DND-41 (cell line): ENCODE data around the gene DEPP1.
A peak's percentile ranks its signal among the peaks of the same experiment; 100 is the strongest.

Experiments used
- ATAC-seq: fragments of 200-7000 bp; cut with Tn5 transposase; 3 replicates; pipeline ENCODE4 v1.9.1; 2021; ENCODE audit warnings: low read depth; ENCODE audit not compliant: insufficient read depth
- DNase-seq: peaks from one replicate; pipeline ENCODE4 v3.0.0-alpha.2; 2020
- H2AFZ ChIP-seq: 2 replicates; pipeline ENCODE4 v1.6.0; 2012; ENCODE audit warnings: low read depth, low read length
- H3K27ac ChIP-seq: 2 replicates; pipeline ENCODE4 v1.5.1; 2012; ENCODE audit warnings: low read length, inconsistent platforms
- H3K27me3 ChIP-seq: fragments of 200-600 bp; sonication (generic); 2 replicates; pipeline ENCODE4 v1.6.0; 2012; ENCODE audit warnings: low read length, mild to moderate bottlenecking, inconsistent platforms; ENCODE audit not compliant: insufficient read depth, poor library complexity
- H3K36me3 ChIP-seq: 2 replicates; pipeline ENCODE4 v1.5.1; 2012; ENCODE audit warnings: low read length, inconsistent platforms; ENCODE audit not compliant: insufficient read depth
- H3K4me1 ChIP-seq: 2 replicates; pipeline ENCODE4 v1.5.1; 2012; ENCODE audit warnings: mild to moderate bottlenecking, low read length; ENCODE audit not compliant: insufficient read depth
- H3K4me2 ChIP-seq: 2 replicates; pipeline ENCODE4 v1.6.0; 2012; ENCODE audit warnings: mild to moderate bottlenecking, moderate library complexity, low read length, inconsistent platforms; ENCODE audit not compliant: insufficient read depth
- H3K4me3 ChIP-seq, 2 experiments: fragments of 200-600 bp in 1 of 2; shearing (Covaris generic) in 1 of 2; 2 replicates each; pipeline ENCODE4 v1.5.1; 2012 to 2016; ENCODE audit warnings: inconsistent platforms in 2 of 2, low read length in 2 of 2, mild to moderate bottlenecking in 2 of 2, low read depth in 1 of 2, moderate library complexity in 1 of 2
- H3K79me2 ChIP-seq: 2 replicates; pipeline ENCODE4 v1.6.0; 2012; ENCODE audit warnings: low read length, inconsistent platforms; ENCODE audit not compliant: insufficient read depth
- H3K9ac ChIP-seq: 2 replicates; pipeline ENCODE4 v1.6.0; 2012; ENCODE audit warnings: low read depth, mild to moderate bottlenecking, inconsistent platforms, low read length, moderate library complexity
- H3K9me3 ChIP-seq: 2 replicates; pipeline ENCODE4 v1.5.1; 2012; ENCODE audit warnings: low read length, moderate library complexity, mild to moderate bottlenecking, inconsistent platforms; ENCODE audit not compliant: insufficient read depth, severe bottlenecking
- H4K20me1 ChIP-seq: 2 replicates; pipeline ENCODE4 v1.6.0; 2012; ENCODE audit warnings: low read length; ENCODE audit not compliant: insufficient read depth
- EZH2 ChIP-seq: IDR thresholded peaks from 3 replicates; pipeline ENCODE4 v1.6.1; 2012; ENCODE audit warnings: borderline replicate concordance, low read depth, mild to moderate bottlenecking, moderate library complexity, low read length, inconsistent platforms; ENCODE audit not compliant: severe bottlenecking
- TF ChIP-seq, protein P1 (sequence below): IDR thresholded peaks from 2 replicates; pipeline ENCODE4 v1.5.1; 2012; ENCODE audit warnings: borderline replicate concordance, low read length, moderate library complexity, mild to moderate bottlenecking; ENCODE audit not compliant: poor library complexity, severe bottlenecking; ENCODE audit errors: extremely low read depth

The DEPP1 gene

GRCh38 chr10:44934416-44935200 lies 44.0 kb downstream of the DEPP1 start:
- no peaks in the 10 kb centered on the region for H3K79me2 ChIP-seq
- H3K4me1 ChIP-seq: peaks cover 33% of the 10 kb centered on the region
- H3K27me3 ChIP-seq: no peaks in the 10 kb centered on the region
- H3K4me3 ChIP-seq: no peak overlapping the region
- no peak overlapping the region; the same call in 1 of the 2 replicates for H3K27ac ChIP-seq
- H4K20me1 ChIP-seq: no peaks in the 10 kb centered on the region
- no peak overlapping the region for H3K9ac ChIP-seq
- DNase-seq (no peak), ATAC-seq (no peak)
- H3K9me3 ChIP-seq: no peaks in the 10 kb centered on the region
- TF ChIP-seq EZH2: no peak
- TF ChIP-seq, protein P1, sequence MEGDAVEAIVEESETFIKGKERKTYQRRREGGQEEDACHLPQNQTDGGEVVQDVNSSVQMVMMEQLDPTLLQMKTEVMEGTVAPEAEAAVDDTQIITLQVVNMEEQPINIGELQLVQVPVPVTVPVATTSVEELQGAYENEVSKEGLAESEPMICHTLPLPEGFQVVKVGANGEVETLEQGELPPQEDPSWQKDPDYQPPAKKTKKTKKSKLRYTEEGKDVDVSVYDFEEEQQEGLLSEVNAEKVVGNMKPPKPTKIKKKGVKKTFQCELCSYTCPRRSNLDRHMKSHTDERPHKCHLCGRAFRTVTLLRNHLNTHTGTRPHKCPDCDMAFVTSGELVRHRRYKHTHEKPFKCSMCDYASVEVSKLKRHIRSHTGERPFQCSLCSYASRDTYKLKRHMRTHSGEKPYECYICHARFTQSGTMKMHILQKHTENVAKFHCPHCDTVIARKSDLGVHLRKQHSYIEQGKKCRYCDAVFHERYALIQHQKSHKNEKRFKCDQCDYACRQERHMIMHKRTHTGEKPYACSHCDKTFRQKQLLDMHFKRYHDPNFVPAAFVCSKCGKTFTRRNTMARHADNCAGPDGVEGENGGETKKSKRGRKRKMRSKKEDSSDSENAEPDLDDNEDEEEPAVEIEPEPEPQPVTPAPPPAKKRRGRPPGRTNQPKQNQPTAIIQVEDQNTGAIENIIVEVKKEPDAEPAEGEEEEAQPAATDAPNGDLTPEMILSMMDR: no peak
- H3K36me3 ChIP-seq: no peaks in the 10 kb centered on the region
- H3K4me2 ChIP-seq: no peak overlapping the region
- H2AFZ ChIP-seq: no peak overlapping the region

DNA sequence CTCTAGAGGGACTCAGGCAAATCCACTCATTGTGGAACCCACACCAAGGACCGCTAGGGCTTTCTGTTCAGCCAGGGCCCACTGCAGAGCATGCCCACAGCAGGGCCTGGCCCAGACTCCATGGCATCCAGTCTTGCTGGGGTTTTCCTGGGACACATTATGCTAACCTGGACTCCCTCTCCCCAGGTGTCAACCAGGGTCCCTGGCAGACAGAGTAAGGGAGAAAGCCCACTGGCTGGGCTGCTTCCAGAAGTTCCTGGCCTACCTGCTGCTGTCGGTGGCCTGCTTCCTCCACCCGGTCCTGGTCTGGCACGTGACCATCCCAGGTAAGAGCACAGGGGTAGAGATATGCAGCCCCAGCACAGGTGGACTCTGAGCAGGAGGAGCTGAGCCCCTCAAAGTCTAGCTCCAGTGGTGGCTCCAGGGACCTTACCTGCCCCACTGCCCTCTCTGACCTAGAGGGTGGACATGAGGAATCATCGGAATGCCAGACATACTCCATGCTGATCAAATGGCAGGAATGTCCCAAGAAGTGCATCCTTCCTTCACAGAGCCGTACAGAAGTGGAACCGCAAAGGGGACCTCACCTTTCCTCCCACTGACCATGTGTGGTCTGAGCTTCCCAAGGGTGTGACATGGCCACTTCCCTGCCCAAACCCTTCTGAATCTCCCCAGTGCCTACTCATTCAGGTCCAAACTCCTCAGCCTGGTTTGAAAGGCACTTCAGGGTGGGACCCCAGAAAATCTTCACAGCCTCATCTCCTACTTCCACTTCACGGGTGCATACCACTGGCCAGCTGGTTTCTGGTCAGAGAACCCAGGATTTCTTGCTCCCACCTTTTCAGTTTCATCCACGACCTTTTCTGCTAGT lies 44.9 kb downstream of the DEPP1 start:
- peaks cover 33% of the 10 kb centered on the region for H3K4me1 ChIP-seq
- no peaks in the 10 kb centered on the region for H3K9me3 ChIP-seq
- no peak overlapping the region for H3K4me3 ChIP-seq
- H2AFZ ChIP-seq: no peak overlapping the region
- ATAC-seq (no peak), DNase-seq (no peak)
- H3K79me2 ChIP-seq: no peaks in the 10 kb centered on the region
- H3K27me3 ChIP-seq: no peaks in the 10 kb centered on the region
- H3K9ac ChIP-seq: no peak overlapping the region; the same call in 1 of the 2 replicates
- H4K20me1 ChIP-seq: no peaks in the 10 kb centered on the region
- no peaks in the 10 kb centered on the region for H3K36me3 ChIP-seq
- H3K4me2 ChIP-seq: no peak overlapping the region
- H3K27ac ChIP-seq: peak overlapping the region; percentile 69
- TF ChIP-seq, protein P1: no peak

DNA sequence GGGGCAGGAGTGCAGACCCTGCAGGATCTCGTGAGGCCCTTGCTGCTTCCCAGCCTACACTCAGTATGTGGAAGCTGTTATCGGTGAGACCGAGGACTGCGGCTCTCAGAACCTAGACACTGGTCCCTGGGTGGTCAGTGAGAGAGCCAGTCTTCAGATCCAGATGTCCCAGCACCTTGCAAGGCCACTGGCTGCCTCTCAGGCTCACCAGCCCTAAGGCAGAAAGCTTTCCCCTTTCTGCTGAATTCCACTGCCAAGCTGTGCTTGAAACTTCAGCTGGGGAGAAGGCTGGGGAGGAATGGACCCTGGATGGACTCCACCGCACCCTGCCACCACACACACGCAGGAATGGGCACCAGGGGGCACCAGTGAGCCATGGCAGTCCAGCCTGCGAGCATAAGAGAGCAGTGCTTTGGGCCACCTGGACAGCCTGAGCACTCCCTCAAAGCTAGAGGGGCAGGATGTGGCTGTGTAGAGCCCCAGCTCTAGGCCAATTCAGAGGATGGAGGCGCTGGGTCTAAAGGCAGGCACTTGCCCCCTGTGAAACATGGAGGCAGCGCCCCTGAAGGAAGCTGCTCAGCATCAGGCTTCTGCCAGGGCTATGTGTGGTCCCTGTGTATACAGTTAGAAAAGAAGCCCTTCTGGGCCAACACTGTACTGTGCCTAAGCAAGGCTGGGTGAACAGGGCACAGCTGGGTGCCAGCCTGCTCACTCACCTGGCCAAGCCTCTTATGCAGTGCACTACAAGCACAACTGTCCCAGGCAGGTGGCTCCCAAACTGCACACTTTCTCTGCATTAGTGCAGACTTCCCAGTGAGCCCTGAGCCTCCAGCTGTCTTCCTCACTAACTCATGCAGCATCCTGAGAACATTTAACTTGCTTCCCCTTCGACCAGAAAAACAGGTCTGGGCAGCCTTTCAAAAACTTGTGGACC lies 45.8 kb downstream of the DEPP1 start:
- H3K9me3 ChIP-seq: no peaks in the 10 kb centered on the region
- H3K4me1 ChIP-seq: peaks cover 33% of the 10 kb centered on the region
- H3K4me3 ChIP-seq: no peak overlapping the region
- no peak for TF ChIP-seq EZH2
- TF ChIP-seq, protein P1: peak; percentile 97
- H3K9ac ChIP-seq: no peak overlapping the region
- ATAC-seq (peak; percentile 94), DNase-seq (peak; percentile 88)
- H3K27me3 ChIP-seq: no peaks in the 10 kb centered on the region
- no peaks in the 10 kb centered on the region for H3K36me3 ChIP-seq
- no peaks in the 10 kb centered on the region for H3K79me2 ChIP-seq
- no peaks in the 10 kb centered on the region for H4K20me1 ChIP-seq
- H2AFZ ChIP-seq: peak overlapping the region; percentile 53
- peak overlapping the region; percentile 69 for H3K27ac ChIP-seq
- H3K4me2 ChIP-seq: no peak overlapping the region
